GM23338 (cell line): ENCODE measurements around the gene CTTNBP2. TPM values are rescaled to one million over a fixed set of nuclear protein-coding genes. Genes with fewer than 3 reads are reported as not detected.

Source experiments
- ATAC-seq: fragments of 200-7000 bp; cut with Tn5 transposase; 3 replicates; pipeline ENCODE4 v1.9.1; 2020
- DNase-seq: peaks from one replicate; pipeline ENCODE4 v3.0.0-alpha.2; 2015; ENCODE audit warnings: low spot score
- H2AFZ ChIP-seq: fragments of 200-600 bp; sonication (generic); 2 replicates; pipeline ENCODE4 v1.8.0; 2016; ENCODE audit warnings: antibody characterized with exemption, mild to moderate bottlenecking, moderate library complexity
- H3F3A ChIP-seq: fragments of 200-600 bp; sonication (generic); replicated peaks from 2 replicates; pipeline ENCODE4 v1.8.0; 2017; ENCODE audit warnings: antibody characterized with exemption, mixed run types, low read depth
- H3K27ac ChIP-seq: fragments of 200-600 bp; sonication (generic); 2 replicates; pipeline ENCODE4 v1.6.1; 2016; ENCODE audit warnings: low read depth
- H3K27me3 ChIP-seq: fragments of 200-600 bp; sonication (generic); 2 replicates; pipeline ENCODE4 v1.8.0; 2016; ENCODE audit warnings: mild to moderate bottlenecking, mixed run types, moderate library complexity; ENCODE audit not compliant: insufficient read depth
- H3K36me3 ChIP-seq: fragments of 200-600 bp; sonication (generic); 2 replicates; pipeline ENCODE4 v1.8.0; 2016; ENCODE audit warnings: mild to moderate bottlenecking; ENCODE audit not compliant: insufficient read depth
- H3K4me1 ChIP-seq: fragments of 200-600 bp; sonication (generic); 2 replicates; pipeline ENCODE4 v1.8.0; 2016; ENCODE audit warnings: mild to moderate bottlenecking, moderate library complexity; ENCODE audit not compliant: insufficient read depth
- H3K4me2 ChIP-seq: fragments of 200-600 bp; sonication (generic); 2 replicates; pipeline ENCODE4 v1.7.1; 2017; ENCODE audit warnings: mixed run types
- H3K4me3 ChIP-seq: fragments of 200-600 bp; sonication (generic); 2 replicates; pipeline ENCODE4 v1.6.1; 2016; ENCODE audit warnings: mixed run types
- H3K79me2 ChIP-seq: fragments of 200-600 bp; sonication (generic); replicated peaks from 2 replicates; pipeline ENCODE4 v1.8.0; 2017; ENCODE audit warnings: mild to moderate bottlenecking; ENCODE audit not compliant: insufficient read depth
- H3K9me2 ChIP-seq: fragments of 200-600 bp; sonication (generic); 2 replicates; pipeline ENCODE4 v1.8.0; 2017; ENCODE audit not compliant: insufficient read depth
- H4K20me1 ChIP-seq: fragments of 200-600 bp; sonication (generic); replicated peaks from 2 replicates; pipeline ENCODE4 v1.8.0; 2017; ENCODE audit warnings: mild to moderate bottlenecking; ENCODE audit not compliant: insufficient read depth
- H3K27ac Mint-ChIP-seq: 2 replicates; pipeline ENCODE4 v1.8.0; 2020; ENCODE audit warnings: inconsistent platforms, mild to moderate bottlenecking, moderate library complexity, mixed read lengths
- H3K27me3 Mint-ChIP-seq: 3 replicates; pipeline ENCODE4 v1.8.0; 2022; ENCODE audit warnings: low read depth, mild to moderate bottlenecking, moderate library complexity, mixed read lengths, inconsistent platforms; ENCODE audit not compliant: insufficient read depth, poor library complexity
- H3K36me3 Mint-ChIP-seq: 3 replicates; pipeline ENCODE4 v1.8.0; 2021; ENCODE audit warnings: low read depth, mild to moderate bottlenecking, inconsistent platforms, moderate library complexity, mixed read lengths
- H3K4me1 Mint-ChIP-seq: 3 replicates; pipeline ENCODE4 v1.8.0; 2020; ENCODE audit warnings: mild to moderate bottlenecking, inconsistent platforms, mixed read lengths
- H3K4me3 Mint-ChIP-seq: 3 replicates; pipeline ENCODE4 v1.8.0; 2021; ENCODE audit warnings: moderate library complexity, mild to moderate bottlenecking, inconsistent platforms, mixed read lengths
- H3K9me3 Mint-ChIP-seq: 3 replicates; pipeline ENCODE4 v1.8.0; 2020; ENCODE audit warnings: moderate library complexity, mild to moderate bottlenecking, inconsistent platforms, mixed read lengths
- CREB1 ChIP-seq: fragments of 250-450 bp; sonication (Bioruptor Pico); IDR thresholded peaks from 2 replicates; pipeline ENCODE4 v1.5.0; 2020; ENCODE audit warnings: low read depth, mild to moderate bottlenecking, moderate library complexity
- CTCF ChIP-seq, 2 experiments: fragments of 200-600 bp in 1 of 2; sonication (generic) in 1 of 2; conservative IDR thresholded peaks; 2 replicates each; pipeline versions ENCODE4 v1.5.1 to v1.6.1; 2016 to 2017; ENCODE audit warnings: antibody characterized with exemption in 2 of 2, low read depth in 2 of 2, mild to moderate bottlenecking in 2 of 2, moderate library complexity in 1 of 2
- ETS1 ChIP-seq: IDR thresholded peaks from 2 replicates; pipeline ENCODE4 v1.6.1; 2016; ENCODE audit warnings: antibody characterized with exemption
- EZH2 ChIP-seq: fragments of 200-600 bp; sonication (generic); IDR thresholded peaks from one replicate; pipeline ENCODE4 v1.8.0; 2017; ENCODE audit warnings: antibody characterized with exemption, mild to moderate bottlenecking, low read depth; ENCODE audit not compliant: unreplicated experiment
- EZH2phosphoT487 ChIP-seq: fragments of 200-600 bp; sonication (generic); IDR thresholded peaks from one replicate; pipeline ENCODE4 v1.8.1; 2018; ENCODE audit warnings: antibody characterized with exemption; ENCODE audit not compliant: unreplicated experiment
- JUNB ChIP-seq: IDR thresholded peaks from one replicate; pipeline ENCODE4 v1.6.1; 2016; ENCODE audit warnings: antibody characterized with exemption; ENCODE audit not compliant: unreplicated experiment
- NANOG ChIP-seq: IDR thresholded peaks from 2 replicates; pipeline ENCODE4 v1.6.1; 2016; ENCODE audit warnings: antibody characterized with exemption, borderline replicate concordance
- POLR2AphosphoS5 ChIP-seq: IDR thresholded peaks from 2 replicates; pipeline ENCODE4 v1.6.1; 2016; ENCODE audit warnings: antibody characterized with exemption, low read depth
- REST ChIP-seq: IDR thresholded peaks from one replicate; pipeline ENCODE4 v1.6.1; 2018; ENCODE audit warnings: antibody characterized with exemption; ENCODE audit not compliant: unreplicated experiment
- STAT1 ChIP-seq: IDR thresholded peaks from one replicate; pipeline ENCODE4 v1.6.1; 2016; ENCODE audit warnings: antibody characterized with exemption; ENCODE audit not compliant: unreplicated experiment
- ZNF114 ChIP-seq: fragments of 250-450 bp; sonication (Bioruptor Pico); IDR thresholded peaks from 2 replicates; pipeline ENCODE4 v1.5.0; 2020; ENCODE audit warnings: mild to moderate bottlenecking, moderate library complexity
- ZNF331 ChIP-seq: fragments of 250-450 bp; sonication (Bioruptor Pico); IDR thresholded peaks from 2 replicates; pipeline ENCODE4 v1.5.0; 2020; ENCODE audit warnings: low read depth, mild to moderate bottlenecking, moderate library complexity
- polyA plus RNA-seq: library from polyadenylated mRNA; unstranded; fragments of >200 nt; fragmentation: Nextera tagmentation; extraction: Ambion mirVana; gene quantifications from 2 replicates; pipeline ENCODE4 v1.2.1, GENCODE V29; 2016
- total RNA-seq: library from RNA; depleted of rRNA; stranded (reverse); fragments of >200 nt; shearing (Covaris generic); gene quantifications from 2 replicates; pipeline ENCODE4 v1.2.3, GENCODE V29; 2014
- TF ChIP-seq, protein P1 (sequence below): fragments of 250-450 bp; sonication (Bioruptor Pico); IDR thresholded peaks from 2 replicates; pipeline ENCODE4 v1.5.0; 2020; ENCODE audit warnings: mild to moderate bottlenecking, moderate library complexity

The CTTNBP2 gene
- total and polyA plus RNA-seq, 2 experiments from 2014 or later: 26.8 to 30.7 TPM

- H3K36me3 Mint-ChIP-seq: no peaks in the 10 kb centered on the region
- no peak overlapping the region for H3K27ac Mint-ChIP-seq
- no peak for DNase-seq
- H3K9me3 Mint-ChIP-seq: no peaks in the 10 kb centered on the region
- Histone ChIP-seq H3K4me2 (no peak overlapping the region), H3K9me2 (no peaks in the 10 kb centered on the region), H2AFZ (no peak overlapping the region), H3K4me1 (no peaks in the 10 kb centered on the region), H3F3A (no peaks in the 10 kb centered on the region), H3K27me3 (no peaks in the 10 kb centered on the region), H3K36me3 (no peaks in the 10 kb centered on the region), H3K27ac (no peak overlapping the region), H4K20me1 (no peaks in the 10 kb centered on the region), H3K4me3 (no peak overlapping the region), H3K79me2 (no peaks in the 10 kb centered on the region)
- no peak overlapping the region for H3K4me3 Mint-ChIP-seq
- H3K4me1 Mint-ChIP-seq: no peaks in the 10 kb centered on the region
- no peak for ATAC-seq
- TF ChIP-seq STAT1 (no peak), CREB1 (no peak), EZH2 (no peak), JUNB (no peak), POLR2AphosphoS5 (no peak), ETS1 (no peak), EZH2phosphoT487 (no peak), ZNF331 (CRISPR knock-in tag) (no peak), ZNF114 (CRISPR knock-in tag) (no peak), NANOG (no peak), CTCF (conservative IDR thresholded peaks at IDR 0.05; ENCODE audit: low read depth in 2 of 2) (no peak), REST (no peak)
- TF ChIP-seq, protein P1, sequence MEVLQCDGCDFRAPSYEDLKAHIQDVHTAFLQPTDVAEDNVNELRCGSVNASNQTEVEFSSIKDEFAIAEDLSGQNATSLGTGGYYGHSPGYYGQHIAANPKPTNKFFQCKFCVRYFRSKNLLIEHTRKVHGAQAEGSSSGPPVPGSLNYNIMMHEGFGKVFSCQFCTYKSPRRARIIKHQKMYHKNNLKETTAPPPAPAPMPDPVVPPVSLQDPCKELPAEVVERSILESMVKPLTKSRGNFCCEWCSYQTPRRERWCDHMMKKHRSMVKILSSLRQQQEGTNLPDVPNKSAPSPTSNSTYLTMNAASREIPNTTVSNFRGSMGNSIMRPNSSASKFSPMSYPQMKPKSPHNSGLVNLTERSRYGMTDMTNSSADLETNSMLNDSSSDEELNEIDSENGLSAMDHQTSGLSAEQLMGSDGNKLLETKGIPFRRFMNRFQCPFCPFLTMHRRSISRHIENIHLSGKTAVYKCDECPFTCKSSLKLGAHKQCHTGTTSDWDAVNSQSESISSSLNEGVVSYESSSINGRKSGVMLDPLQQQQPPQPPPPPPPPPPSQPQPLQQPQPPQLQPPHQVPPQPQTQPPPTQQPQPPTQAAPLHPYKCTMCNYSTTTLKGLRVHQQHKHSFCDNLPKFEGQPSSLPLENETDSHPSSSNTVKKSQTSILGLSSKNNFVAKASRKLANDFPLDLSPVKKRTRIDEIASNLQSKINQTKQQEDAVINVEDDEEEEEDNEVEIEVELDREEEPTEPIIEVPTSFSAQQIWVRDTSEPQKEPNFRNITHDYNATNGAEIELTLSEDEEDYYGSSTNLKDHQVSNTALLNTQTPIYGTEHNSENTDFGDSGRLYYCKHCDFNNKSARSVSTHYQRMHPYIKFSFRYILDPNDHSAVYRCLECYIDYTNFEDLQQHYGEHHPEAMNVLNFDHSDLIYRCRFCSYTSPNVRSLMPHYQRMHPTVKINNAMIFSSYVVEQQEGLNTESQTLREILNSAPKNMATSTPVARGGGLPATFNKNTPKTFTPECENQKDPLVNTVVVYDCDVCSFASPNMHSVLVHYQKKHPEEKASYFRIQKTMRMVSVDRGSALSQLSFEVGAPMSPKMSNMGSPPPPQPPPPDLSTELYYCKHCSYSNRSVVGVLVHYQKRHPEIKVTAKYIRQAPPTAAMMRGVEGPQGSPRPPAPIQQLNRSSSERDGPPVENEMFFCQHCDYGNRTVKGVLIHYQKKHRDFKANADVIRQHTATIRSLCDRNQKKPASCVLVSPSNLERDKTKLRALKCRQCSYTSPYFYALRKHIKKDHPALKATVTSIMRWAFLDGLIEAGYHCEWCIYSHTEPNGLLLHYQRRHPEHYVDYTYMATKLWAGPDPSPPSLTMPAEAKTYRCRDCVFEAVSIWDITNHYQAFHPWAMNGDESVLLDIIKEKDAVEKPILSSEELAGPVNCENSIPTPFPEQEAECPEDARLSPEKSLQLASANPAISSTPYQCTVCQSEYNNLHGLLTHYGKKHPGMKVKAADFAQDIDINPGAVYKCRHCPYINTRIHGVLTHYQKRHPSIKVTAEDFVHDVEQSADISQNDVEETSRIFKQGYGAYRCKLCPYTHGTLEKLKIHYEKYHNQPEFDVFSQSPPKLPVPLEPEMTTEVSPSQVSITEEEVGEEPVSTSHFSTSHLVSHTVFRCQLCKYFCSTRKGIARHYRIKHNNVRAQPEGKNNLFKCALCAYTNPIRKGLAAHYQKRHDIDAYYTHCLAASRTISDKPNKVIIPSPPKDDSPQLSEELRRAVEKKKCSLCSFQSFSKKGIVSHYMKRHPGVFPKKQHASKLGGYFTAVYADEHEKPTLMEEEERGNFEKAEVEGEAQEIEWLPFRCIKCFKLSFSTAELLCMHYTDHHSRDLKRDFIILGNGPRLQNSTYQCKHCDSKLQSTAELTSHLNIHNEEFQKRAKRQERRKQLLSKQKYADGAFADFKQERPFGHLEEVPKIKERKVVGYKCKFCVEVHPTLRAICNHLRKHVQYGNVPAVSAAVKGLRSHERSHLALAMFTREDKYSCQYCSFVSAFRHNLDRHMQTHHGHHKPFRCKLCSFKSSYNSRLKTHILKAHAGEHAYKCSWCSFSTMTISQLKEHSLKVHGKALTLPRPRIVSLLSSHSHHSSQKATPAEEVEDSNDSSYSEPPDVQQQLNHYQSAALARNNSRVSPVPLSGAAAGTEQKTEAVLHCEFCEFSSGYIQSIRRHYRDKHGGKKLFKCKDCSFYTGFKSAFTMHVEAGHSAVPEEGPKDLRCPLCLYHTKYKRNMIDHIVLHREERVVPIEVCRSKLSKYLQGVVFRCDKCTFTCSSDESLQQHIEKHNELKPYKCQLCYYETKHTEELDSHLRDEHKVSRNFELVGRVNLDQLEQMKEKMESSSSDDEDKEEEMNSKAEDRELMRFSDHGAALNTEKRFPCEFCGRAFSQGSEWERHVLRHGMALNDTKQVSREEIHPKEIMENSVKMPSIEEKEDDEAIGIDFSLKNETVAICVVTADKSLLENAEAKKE (CRISPR knock-in tag): no peak
- H3K27me3 Mint-ChIP-seq: peaks cover 2% of the 10 kb centered on the region
These were observed 209.2 kb downstream of the CTTNBP2 start for GRCh38 chr7:117664047-117664446.
